ENCODE results near the gene CYP3A4. TPM values are rescaled to one million over a fixed set of nuclear protein-coding genes. Genes with fewer than 3 reads are reported as not detected.

CYP3A4 gene
- total RNA-seq, 3 donors from 2014 or later (not counting 1 experiment from before 2014, with no cell fraction given): not detected

GRCh38 chr7:99828811-99829210 is 44.8 kb upstream of the CYP3A4 start:
- intact Hi-C loops (cut with micrococcal nuclease): no loop called here

GRCh38 chr7:99827040-99827778 is 43.2 kb upstream of the CYP3A4 start:
- Histone ChIP-seq H3K4me3 (ENCODE audit: low read length) (no peak overlapping the region), H3K27me3 (ENCODE audit: control insufficient read depth, insufficient read depth, low read length) (no peaks in the 10 kb centered on the region), H3K9me3 (ENCODE audit: control insufficient read depth, insufficient read depth, low read length) (no peaks in the 10 kb centered on the region), H3K36me3 (ENCODE audit: control insufficient read depth, insufficient read depth, low read length) (no peaks in the 10 kb centered on the region), H3K4me1 (ENCODE audit: control insufficient read depth, insufficient read depth, low read length) (no peaks in the 10 kb centered on the region), H3K27ac (ENCODE audit: low read length) (no peak overlapping the region)
- H3K36me3 Mint-ChIP-seq: no peaks in the 10 kb centered on the region
- no peak overlapping the region for H3K27ac Mint-ChIP-seq
- H3K27me3 Mint-ChIP-seq (ENCODE audit: low read depth in 2 of 2): peaks cover 14 to 19% of the 10 kb centered on the region in 2 donors
- H3K4me1 Mint-ChIP-seq: no peaks in the 10 kb centered on the region
- ATAC-seq: no peak
- TF ChIP-seq CTCF (IDR thresholded peaks at IDR 0.05): no peak
- no peak overlapping the region for H3K4me3 Mint-ChIP-seq
- H3K9me3 Mint-ChIP-seq: no peaks in the 10 kb centered on the region
- intact Hi-C loops (cut with micrococcal nuclease): no loop called here
- DNase-seq: no peak
- 81% methylated on average over 2 of the region's 2 CpGs for WGBS (ENCODE audit: insufficient coverage)

More at GRCh38 chr7:99828811-99829210, 44.8 kb upstream of the CYP3A4 start:
- peaks cover 14 to 29% of the 10 kb centered on the region in 2 donors for H3K27me3 Mint-ChIP-seq (ENCODE audit: low read depth in 2 of 2)
- no peak overlapping the region for H3K4me3 Mint-ChIP-seq
- Histone ChIP-seq H3K9me3 (ENCODE audit: control insufficient read depth, insufficient read depth, low read length) (no peaks in the 10 kb centered on the region), H3K4me3 (ENCODE audit: low read length) (no peak overlapping the region), H3K27ac (ENCODE audit: low read length) (no peak overlapping the region), H3K27me3 (ENCODE audit: control insufficient read depth, insufficient read depth, low read length) (no peaks in the 10 kb centered on the region), H3K4me1 (ENCODE audit: control insufficient read depth, insufficient read depth, low read length) (no peaks in the 10 kb centered on the region), H3K36me3 (ENCODE audit: control insufficient read depth, insufficient read depth, low read length) (no peaks in the 10 kb centered on the region)
- H3K4me1 Mint-ChIP-seq: no peaks in the 10 kb centered on the region
- H3K36me3 Mint-ChIP-seq: no peaks in the 10 kb centered on the region
- ATAC-seq: no peak
- H3K9me3 Mint-ChIP-seq: no peaks in the 10 kb centered on the region
- DNase-seq: no peak
- TF ChIP-seq CTCF (IDR thresholded peaks at IDR 0.05): no peak
- H3K27ac Mint-ChIP-seq: no peak overlapping the region

- Mint-ChIP-seq H3K27ac (no peak overlapping the region), H3K27me3 (ENCODE audit: low read depth in 2 of 2) (peaks cover 17 to 20% of the 10 kb centered on the region in 2 donors), H3K36me3 (no peaks in the 10 kb centered on the region), H3K4me1 (no peaks in the 10 kb centered on the region), H3K9me3 (no peaks in the 10 kb centered on the region), H3K4me3 (no peak overlapping the region)
- no peak overlapping the region for H3K27ac ChIP-seq (ENCODE audit: low read length)
- ATAC-seq (no peak), DNase-seq (no peak)
- H3K4me3 ChIP-seq (ENCODE audit: low read length): no peak overlapping the region
- H3K9me3 ChIP-seq (ENCODE audit: control insufficient read depth, insufficient read depth, low read length): no peaks in the 10 kb centered on the region
- H3K36me3 ChIP-seq (ENCODE audit: control insufficient read depth, insufficient read depth, low read length): no peaks in the 10 kb centered on the region
- TF ChIP-seq CTCF (IDR thresholded peaks at IDR 0.05): no peak
- H3K4me1 ChIP-seq (ENCODE audit: control insufficient read depth, insufficient read depth, low read length): no peaks in the 10 kb centered on the region
- H3K27me3 ChIP-seq (ENCODE audit: control insufficient read depth, insufficient read depth, low read length): no peaks in the 10 kb centered on the region
- intact Hi-C loops (cut with micrococcal nuclease): no loop called here
Measured at GRCh38 chr7:99825873-99826272, 41.9 kb upstream of the CYP3A4 start.

GRCh38 chr7:99825452-99825851 is 41.5 kb upstream of the CYP3A4 start:
- no peak overlapping the region for H3K27ac ChIP-seq (ENCODE audit: low read length)
- H3K27me3 ChIP-seq (ENCODE audit: control insufficient read depth, insufficient read depth, low read length): no peaks in the 10 kb centered on the region
- H3K27ac Mint-ChIP-seq: no peak overlapping the region
- no peak overlapping the region for H3K4me3 ChIP-seq (ENCODE audit: low read length)
- DNase-seq: no peak
- no peak for TF ChIP-seq CTCF (IDR thresholded peaks at IDR 0.05)
- H3K9me3 Mint-ChIP-seq: no peaks in the 10 kb centered on the region
- no peaks in the 10 kb centered on the region for H3K4me1 ChIP-seq (ENCODE audit: control insufficient read depth, insufficient read depth, low read length)
- ATAC-seq: no peak
- no CpG with 5 or more reads among the region's 1 CpG for WGBS (ENCODE audit: insufficient coverage)
- no peaks in the 10 kb centered on the region for H3K36me3 ChIP-seq (ENCODE audit: control insufficient read depth, insufficient read depth, low read length)
- no peaks in the 10 kb centered on the region for H3K9me3 ChIP-seq (ENCODE audit: control insufficient read depth, insufficient read depth, low read length)
- no peaks in the 10 kb centered on the region for H3K36me3 Mint-ChIP-seq
- no peaks in the 10 kb centered on the region for H3K4me1 Mint-ChIP-seq
- peaks cover 15 to 23% of the 10 kb centered on the region in 2 donors for H3K27me3 Mint-ChIP-seq (ENCODE audit: low read depth in 2 of 2)
- intact Hi-C loops (cut with micrococcal nuclease): no loop called here
- no peak overlapping the region for H3K4me3 Mint-ChIP-seq

All from natural killer cell (primary cell).